HepG2 (cell line): ENCODE measurements around the gene FAM120B. TPM values are rescaled to one million over a fixed set of nuclear protein-coding genes. Genes with fewer than 3 reads are reported as not detected.

Experiments used
- ATAC-seq: fragments of 200-7000 bp; cut with Tn5 transposase; 3 replicates; pipeline ENCODE4 v1.9.1; 2020; ENCODE audit warnings: mild to moderate bottlenecking, moderate library complexity
- BruUV-seq: library from RNA; stranded (reverse); fragments of 400-500 nt; replicated peaks from 2 replicates; lab custom pipeline; 2021; lab: Mats Ljungman, UMichigan
- CTCF ChIA-PET: fragments of 300-600 bp; formaldehyde crosslinking; extraction: SDS; loops from one replicate; lab custom pipeline; 2021; ENCODE audit warnings: low total read pairs, inconsistent platforms, low intra/inter-chr PET ratio; lab: Yijun Ruan, JAX
- POLR2A ChIA-PET: fragments of 350-600 bp; sonication (Branson Sonifier 250); formaldehyde crosslinking; loops from one replicate; lab custom pipeline; 2020; ENCODE audit warnings: antibody characterized with exemption, inconsistent platforms; lab: Yijun Ruan, JAX
- DNase-seq: peaks from one replicate; pipeline ENCODE4 v3.0.0-alpha.2; 2015; ENCODE audit warnings: low spot score
- FAIRE-seq: peaks from 3 replicates; lab custom pipeline; 2011; peaks lifted over from hg19 to GRCh38; lab: Jason Lieb, UNC
- H2AFZ ChIP-seq: one replicate; pipeline ENCODE4 v1.6.1; 2011; ENCODE audit warnings: low read length, inconsistent platforms
- H3K27ac ChIP-seq: fragments of 300-600 bp; 3 replicates; pipeline ENCODE4 v1.8.0; 2011; ENCODE audit warnings: mixed run types, mild to moderate bottlenecking, mixed read lengths, low read length, inconsistent platforms; ENCODE audit not compliant: insufficient read depth; ENCODE audit errors: extremely low read length
- H3K27me3 ChIP-seq, 2 experiments: fragments of 200-600 bp in 1 of 2; 2 replicates in 1 of 2; 3 replicates in 1 of 2; pipeline versions ENCODE4 v1.6.0 to v1.8.0; 2011; ENCODE audit warnings: low read length in 2 of 2, mild to moderate bottlenecking in 2 of 2, moderate library complexity in 2 of 2, inconsistent platforms in 1 of 2; ENCODE audit not compliant: insufficient read depth in 2 of 2, control insufficient read depth in 1 of 2
- H3K36me3 ChIP-seq, 2 experiments: fragments of 200-600 bp in 1 of 2; replicated peaks in 1 of 2; 2 replicates in 1 of 2; 3 replicates in 1 of 2; pipeline versions ENCODE4 v1.5.1 to v1.8.0; 2011; ENCODE audit warnings: low read length in 2 of 2, inconsistent platforms in 1 of 2; ENCODE audit not compliant: insufficient read depth in 2 of 2, control insufficient read depth in 1 of 2
- H3K4me1 ChIP-seq: 2 replicates; pipeline ENCODE4 v1.5.1; 2012; ENCODE audit warnings: low read length, inconsistent platforms; ENCODE audit not compliant: insufficient read depth
- H3K4me2 ChIP-seq: 2 replicates; pipeline ENCODE4 v1.6.0; 2011; ENCODE audit warnings: low read depth, low read length, inconsistent platforms
- H3K4me3 ChIP-seq, 3 experiments: fragments of 200-600 bp in 1 of 3; sonication (generic), shearing (Covaris generic) in 1 of 3; replicated peaks in 1 of 3; 2 replicates each; pipeline ENCODE4 v1.5.1; 2011 to 2016; ENCODE audit warnings: low read length in 3 of 3, inconsistent platforms in 2 of 3, low read depth in 2 of 3, mild to moderate bottlenecking in 2 of 3, control low read depth in 1 of 3, mixed read lengths in 1 of 3; ENCODE audit not compliant: insufficient read depth in 1 of 3
- H3K79me2 ChIP-seq: one replicate; pipeline ENCODE4 v1.6.1; 2011; ENCODE audit warnings: low read length, inconsistent platforms; ENCODE audit not compliant: insufficient read depth
- H3K9ac ChIP-seq: 2 replicates; pipeline ENCODE4 v1.6.0; 2011; ENCODE audit warnings: mild to moderate bottlenecking, low read depth, low read length, inconsistent platforms; ENCODE audit not compliant: insufficient read depth
- H3K9me3 ChIP-seq: 2 replicates; pipeline ENCODE4 v1.5.1; 2012; ENCODE audit warnings: mild to moderate bottlenecking, low read length
- H4K20me1 ChIP-seq: 2 replicates; pipeline ENCODE4 v1.6.0; 2011; ENCODE audit warnings: inconsistent platforms, mild to moderate bottlenecking, low read length, moderate library complexity; ENCODE audit not compliant: insufficient read depth
- ELF3 ChIP-seq: IDR thresholded peaks from 2 replicates; pipeline ENCODE4 v1.6.1; 2016; ENCODE audit warnings: missing genetic modification reagents, missing compliant biosample characterization
- POLR2G ChIP-seq: fragments of 200-400 bp; formaldehyde crosslinking; IDR thresholded peaks from 2 replicates; pipeline ENCODE4 v1.6.1; 2018; ENCODE audit warnings: mild to moderate bottlenecking, low read depth, low read length, moderate library complexity
- ZNF331 ChIP-seq: sonication (generic); formaldehyde crosslinking; IDR thresholded peaks from 2 replicates; pipeline ENCODE4 v1.4.0; 2020; ENCODE audit warnings: missing genetic modification reagents
- ZNF343 ChIP-seq: sonication (generic); formaldehyde crosslinking; IDR thresholded peaks from 2 replicates; pipeline ENCODE4 v1.4.0; 2020; ENCODE audit warnings: mild to moderate bottlenecking, missing genetic modification reagents
- WGBS: methylation state at CpG from one replicate; pipeline ENCODE4 v1.1.6; 2017; ENCODE audit warnings: low lambda C conversion rate; 5-methylcytosine and 5-hydroxymethylcytosine counted together
- in situ Hi-C: cut with HindIII; loops from 2 replicates; pipeline ENCODE4 v1.10.0; 2017; ENCODE audit warnings: low pct_unique_long_range_greater_than_20kb; ENCODE audit not compliant: extremely low pct_ligation_motif_present
- intact Hi-C: fragments of 100-400 bp; cut with micrococcal nuclease; formaldehyde crosslinking; loops from one replicate; pipeline ENCODE4 v1.10.0; 2022; ENCODE audit not compliant: unreplicated experiment
- polyA plus RNA-seq, 8 experiments: library from polyadenylated mRNA; depleted of rRNA in 3 of 8; stranded (reverse) in 7 of 8; unstranded in 1 of 8; fragments of >200 nt; fragmentation: Illumina TruSeq in 4 of 8; extraction: Trizol in 4 of 8; gene quantifications; 2 replicates each; pipeline versions ENCODE4 v1.2.1 to v1.2.3, GENCODE V29; 2011 to 2016; ENCODE audit warnings: low read depth in 4 of 8, missing spikeins in 1 of 8, mixed read lengths in 1 of 8; ENCODE audit not compliant: insufficient read depth in 1 of 8
- total RNA-seq, 5 experiments: library from RNA; depleted of rRNA; stranded (reverse); fragments of >200 nt; fragmentation: Illumina TruSeq; extraction: Trizol; gene quantifications; 2 replicates each; pipeline ENCODE4 v1.2.3, GENCODE V29; 2016; ENCODE audit warnings: low read depth in 1 of 5
- TF ChIP-seq, protein P1 (sequence below): fragments of 450-650 bp; IDR thresholded peaks from 2 replicates; pipeline ENCODE4 v1.6.1; 2016
- TF ChIP-seq, protein P2 (sequence below): sonication (generic); formaldehyde crosslinking; IDR thresholded peaks from 2 replicates; pipeline ENCODE4 v1.8.0; 2022; ENCODE audit warnings: mild to moderate bottlenecking, missing genetic modification reagents, borderline replicate concordance
- TF ChIP-seq, protein P3 (sequence below): sonication (generic); formaldehyde crosslinking; IDR thresholded peaks from 2 replicates; pipeline ENCODE4 v1.4.0; 2020; ENCODE audit warnings: missing genetic modification reagents, borderline replicate concordance

The FAM120B gene
- total and polyA plus RNA-seq, 2 of the 13 experiments (the other 11 are each of a cell fraction or from before 2014, with no cell fraction given): 9.2 to 10.7 TPM

DNA sequence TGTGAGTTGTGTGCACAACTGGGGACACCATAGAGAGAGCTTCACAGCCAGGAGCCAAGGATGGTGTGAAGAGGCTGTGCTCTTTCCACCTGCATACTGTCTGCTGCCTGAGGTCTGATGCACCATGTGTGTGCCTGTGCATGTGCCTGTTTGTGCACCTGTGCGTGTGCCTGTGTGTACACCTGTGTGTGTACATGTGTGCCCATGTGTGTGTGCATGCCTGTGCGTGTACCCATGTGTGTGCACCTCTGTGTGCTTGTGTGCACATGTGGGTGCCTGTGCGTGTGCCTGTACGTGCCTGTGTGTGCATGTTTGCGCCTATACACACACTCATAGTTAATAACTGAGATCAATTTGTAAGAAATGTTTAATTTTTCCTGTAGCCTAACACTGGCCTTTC lies 51.3 kb downstream of the FAM120B start:
- BruUV-seq: no TSS peak
- TF ChIP-seq ELF3 (CRISPR knock-in tag): no peak
- TF ChIP-seq, protein P1, sequence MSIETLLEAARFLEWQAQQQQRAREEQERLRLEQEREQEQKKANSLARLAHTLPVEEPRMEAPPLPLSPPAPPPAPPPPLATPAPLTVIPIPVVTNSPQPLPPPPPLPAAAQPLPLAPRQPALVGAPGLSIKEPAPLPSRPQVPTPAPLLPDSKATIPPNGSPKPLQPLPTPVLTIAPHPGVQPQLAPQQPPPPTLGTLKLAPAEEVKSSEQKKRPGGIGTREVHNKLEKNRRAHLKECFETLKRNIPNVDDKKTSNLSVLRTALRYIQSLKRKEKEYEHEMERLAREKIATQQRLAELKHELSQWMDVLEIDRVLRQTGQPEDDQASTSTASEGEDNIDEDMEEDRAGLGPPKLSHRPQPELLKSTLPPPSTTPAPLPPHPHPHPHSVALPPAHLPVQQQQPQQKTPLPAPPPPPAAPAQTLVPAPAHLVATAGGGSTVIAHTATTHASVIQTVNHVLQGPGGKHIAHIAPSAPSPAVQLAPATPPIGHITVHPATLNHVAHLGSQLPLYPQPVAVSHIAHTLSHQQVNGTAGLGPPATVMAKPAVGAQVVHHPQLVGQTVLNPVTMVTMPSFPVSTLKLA: peak; percentile 85
- DNase-seq: no peak
- Histone ChIP-seq H2AFZ (no peak overlapping the region), H3K4me3 (no peak overlapping the region), H3K9ac (no peak overlapping the region), H3K36me3 (peaks cover 21 to 48% of the 10 kb centered on the region in 2 experiments; a peak in 4 of 5 replicates), H4K20me1 (peaks cover 2% of the 10 kb centered on the region; the same call in 1 of the 2 replicates), H3K4me1 (no peaks in the 10 kb centered on the region), H3K27me3 (no peaks in the 10 kb centered on the region), H3K27ac (no peak overlapping the region), H3K79me2 (no peaks in the 10 kb centered on the region), H3K4me2 (no peak overlapping the region), H3K9me3 (no peaks in the 10 kb centered on the region; the same call in 1 of the 2 replicates)
- ChIA-PET CTCF (no interaction called here), POLR2A (no interaction called here)
- FAIRE-seq: no peak
- no peak for ATAC-seq
- in situ Hi-C loops: no loop called here
- intact Hi-C loops: no loop called here
- 93% methylated on average over 3 of the region's 5 CpGs for WGBS

DNA sequence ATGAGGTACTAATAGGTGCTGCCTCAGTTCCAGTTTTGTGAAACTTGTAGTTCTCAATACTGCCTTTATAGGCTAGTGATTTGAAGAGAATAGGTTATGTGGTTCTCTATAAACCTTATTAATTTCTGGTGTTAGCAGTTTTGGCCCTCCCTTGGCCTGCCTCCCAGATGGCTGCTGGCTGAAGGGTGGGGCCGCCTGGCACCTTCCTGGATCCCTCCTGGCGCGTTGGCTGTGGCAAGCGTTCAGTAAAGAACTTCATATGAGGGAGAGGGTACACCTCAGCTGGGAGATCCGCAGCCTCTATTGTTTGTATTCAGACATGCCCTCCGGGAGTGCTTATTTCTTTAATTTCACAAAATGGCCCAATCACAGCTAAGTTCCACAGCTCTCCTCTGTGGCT lies 51.9 kb downstream of the FAM120B start:
- Histone ChIP-seq H3K27me3 (no peaks in the 10 kb centered on the region), H3K4me3 (no peak overlapping the region), H3K9me3 (no peaks in the 10 kb centered on the region), H3K36me3 (peaks cover 21 to 48% of the 10 kb centered on the region in 2 experiments; a peak in 4 of 5 replicates), H2AFZ (no peak overlapping the region), H3K79me2 (no peaks in the 10 kb centered on the region), H3K27ac (no peak overlapping the region), H3K4me1 (no peaks in the 10 kb centered on the region), H3K9ac (no peak overlapping the region), H4K20me1 (peaks cover 2% of the 10 kb centered on the region; the same call in 1 of the 2 replicates), H3K4me2 (no peak overlapping the region)
- TF ChIP-seq ZNF331 (no peak), POLR2G (no peak), ZNF343 (CRISPR knock-in tag) (no peak)
- TF ChIP-seq, protein P2, sequence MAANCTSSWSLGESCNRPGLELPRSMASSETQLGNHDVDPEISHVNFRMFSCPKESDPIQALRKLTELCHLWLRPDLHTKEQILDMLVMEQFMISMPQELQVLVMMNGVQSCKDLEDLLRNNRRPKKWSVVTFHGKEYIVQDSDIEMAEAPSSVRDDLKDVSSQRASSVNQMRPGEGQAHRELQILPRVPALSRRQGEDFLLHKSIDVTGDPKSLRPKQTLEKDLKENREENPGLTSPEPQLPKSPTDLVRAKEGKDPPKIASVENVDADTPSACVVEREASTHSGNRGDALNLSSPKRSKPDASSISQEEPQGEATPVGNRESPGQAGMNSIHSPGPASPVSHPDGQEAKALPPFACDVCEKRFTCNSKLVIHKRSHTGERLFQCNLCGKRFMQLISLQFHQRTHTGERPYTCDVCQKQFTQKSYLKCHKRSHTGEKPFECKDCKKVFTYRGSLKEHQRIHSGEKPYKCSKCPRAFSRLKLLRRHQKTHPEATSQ: no peak
- TF ChIP-seq, protein P3, sequence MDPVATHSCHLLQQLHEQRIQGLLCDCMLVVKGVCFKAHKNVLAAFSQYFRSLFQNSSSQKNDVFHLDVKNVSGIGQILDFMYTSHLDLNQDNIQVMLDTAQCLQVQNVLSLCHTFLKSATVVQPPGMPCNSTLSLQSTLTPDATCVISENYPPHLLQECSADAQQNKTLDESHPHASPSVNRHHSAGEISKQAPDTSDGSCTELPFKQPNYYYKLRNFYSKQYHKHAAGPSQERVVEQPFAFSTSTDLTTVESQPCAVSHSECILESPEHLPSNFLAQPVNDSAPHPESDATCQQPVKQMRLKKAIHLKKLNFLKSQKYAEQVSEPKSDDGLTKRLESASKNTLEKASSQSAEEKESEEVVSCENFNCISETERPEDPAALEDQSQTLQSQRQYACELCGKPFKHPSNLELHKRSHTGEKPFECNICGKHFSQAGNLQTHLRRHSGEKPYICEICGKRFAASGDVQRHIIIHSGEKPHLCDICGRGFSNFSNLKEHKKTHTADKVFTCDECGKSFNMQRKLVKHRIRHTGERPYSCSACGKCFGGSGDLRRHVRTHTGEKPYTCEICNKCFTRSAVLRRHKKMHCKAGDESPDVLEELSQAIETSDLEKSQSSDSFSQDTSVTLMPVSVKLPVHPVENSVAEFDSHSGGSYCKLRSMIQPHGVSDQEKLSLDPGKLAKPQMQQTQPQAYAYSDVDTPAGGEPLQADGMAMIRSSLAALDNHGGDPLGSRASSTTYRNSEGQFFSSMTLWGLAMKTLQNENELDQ: no peak
- DNase-seq (no peak), FAIRE-seq (no peak), ATAC-seq (no peak)
- CTCF ChIA-PET: no interaction called here
- POLR2A ChIA-PET: no interaction called here
- in situ Hi-C loops (no loop called here), intact Hi-C loops (no loop called here)
- WGBS: 98% methylated on average over 6 of the region's 6 CpGs
- BruUV-seq: no TSS peak
